Glutamatergic neuron (in vitro differentiated cells): Measurements from ENCODE around the gene NRG3. TPM values are rescaled to one million over a fixed set of nuclear protein-coding genes. Genes with fewer than 3 reads are reported as not detected.

Experiments used
- DNase-seq: peaks from one replicate; pipeline ENCODE4 v3.0.0; 2022
- H3K27ac Mint-ChIP-seq: one replicate; pipeline ENCODE4 v1.8.0; 2020; ENCODE audit warnings: mild to moderate bottlenecking, mixed read lengths, inconsistent platforms; ENCODE audit not compliant: unreplicated experiment
- H3K27me3 Mint-ChIP-seq: one replicate; pipeline ENCODE4 v1.8.0; 2020; ENCODE audit warnings: mild to moderate bottlenecking, moderate library complexity, mixed read lengths, inconsistent platforms; ENCODE audit not compliant: unreplicated experiment
- H3K36me3 Mint-ChIP-seq: one replicate; pipeline ENCODE4 v1.8.0; 2020; ENCODE audit warnings: mild to moderate bottlenecking, mixed read lengths, inconsistent platforms; ENCODE audit not compliant: unreplicated experiment
- H3K4me1 Mint-ChIP-seq: one replicate; pipeline ENCODE4 v1.8.0; 2020; ENCODE audit warnings: mild to moderate bottlenecking, low read depth, mixed read lengths, inconsistent platforms; ENCODE audit not compliant: unreplicated experiment
- H3K4me3 Mint-ChIP-seq: one replicate; pipeline ENCODE4 v1.8.0; 2020; ENCODE audit warnings: mild to moderate bottlenecking, mixed read lengths, inconsistent platforms; ENCODE audit not compliant: unreplicated experiment
- H3K9me3 Mint-ChIP-seq: one replicate; pipeline ENCODE4 v1.8.0; 2020; ENCODE audit warnings: mild to moderate bottlenecking, moderate library complexity, mixed read lengths, inconsistent platforms; ENCODE audit not compliant: unreplicated experiment
- total RNA-seq: library from RNA; stranded (reverse); fragmentation: NEBNext Ultra II Directional; extraction: Animal tissue kit (Norgen Biotek cat#: 25700); gene quantifications from one replicate; pipeline ENCODE4 v1.2.1, GENCODE V29; 2021; ENCODE audit not compliant: unreplicated experiment
- TF ChIP-seq, protein P1 (sequence below): fragments of 200-600 bp; sonication (generic); IDR thresholded peaks from one replicate; pipeline ENCODE4 v1.5.0; 2021; ENCODE audit not compliant: partially characterized antibody, unreplicated experiment

Gene NRG3
- total RNA-seq, 1 donor from 2014 or later = 3.2 TPM

DNA sequence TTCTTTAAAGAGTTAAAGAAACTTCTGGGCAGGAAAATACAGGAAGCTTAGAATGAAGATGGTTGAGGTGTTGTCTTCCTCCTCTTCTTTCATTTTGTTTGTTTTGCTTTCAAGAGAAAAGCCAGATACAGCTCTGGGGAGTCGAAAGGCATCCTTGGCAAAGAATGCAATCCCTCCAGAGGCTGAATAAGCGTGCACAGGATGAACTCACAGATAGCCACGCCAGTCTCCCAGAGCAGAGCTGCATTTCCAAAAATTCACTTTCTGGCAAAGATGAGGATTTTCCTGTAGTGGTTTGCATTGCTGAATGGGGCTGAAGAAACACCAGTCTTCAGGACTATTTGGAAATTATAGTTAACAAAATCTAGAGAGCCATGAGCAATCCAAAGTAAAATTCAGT is 336.4 kb downstream of the NRG3 start:
- TF ChIP-seq, protein P1, sequence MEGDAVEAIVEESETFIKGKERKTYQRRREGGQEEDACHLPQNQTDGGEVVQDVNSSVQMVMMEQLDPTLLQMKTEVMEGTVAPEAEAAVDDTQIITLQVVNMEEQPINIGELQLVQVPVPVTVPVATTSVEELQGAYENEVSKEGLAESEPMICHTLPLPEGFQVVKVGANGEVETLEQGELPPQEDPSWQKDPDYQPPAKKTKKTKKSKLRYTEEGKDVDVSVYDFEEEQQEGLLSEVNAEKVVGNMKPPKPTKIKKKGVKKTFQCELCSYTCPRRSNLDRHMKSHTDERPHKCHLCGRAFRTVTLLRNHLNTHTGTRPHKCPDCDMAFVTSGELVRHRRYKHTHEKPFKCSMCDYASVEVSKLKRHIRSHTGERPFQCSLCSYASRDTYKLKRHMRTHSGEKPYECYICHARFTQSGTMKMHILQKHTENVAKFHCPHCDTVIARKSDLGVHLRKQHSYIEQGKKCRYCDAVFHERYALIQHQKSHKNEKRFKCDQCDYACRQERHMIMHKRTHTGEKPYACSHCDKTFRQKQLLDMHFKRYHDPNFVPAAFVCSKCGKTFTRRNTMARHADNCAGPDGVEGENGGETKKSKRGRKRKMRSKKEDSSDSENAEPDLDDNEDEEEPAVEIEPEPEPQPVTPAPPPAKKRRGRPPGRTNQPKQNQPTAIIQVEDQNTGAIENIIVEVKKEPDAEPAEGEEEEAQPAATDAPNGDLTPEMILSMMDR = no peak
- peaks cover 37% of the 10 kb centered on the region for H3K4me1 Mint-ChIP-seq
- no peak for DNase-seq
- H3K27me3 Mint-ChIP-seq = no peaks in the 10 kb centered on the region
- H3K9me3 Mint-ChIP-seq = peaks cover 4% of the 10 kb centered on the region
- peak overlapping the region; percentile 52 for H3K4me3 Mint-ChIP-seq
- H3K36me3 Mint-ChIP-seq = no peaks in the 10 kb centered on the region
- H3K27ac Mint-ChIP-seq = peak overlapping the region; percentile 36

DNA sequence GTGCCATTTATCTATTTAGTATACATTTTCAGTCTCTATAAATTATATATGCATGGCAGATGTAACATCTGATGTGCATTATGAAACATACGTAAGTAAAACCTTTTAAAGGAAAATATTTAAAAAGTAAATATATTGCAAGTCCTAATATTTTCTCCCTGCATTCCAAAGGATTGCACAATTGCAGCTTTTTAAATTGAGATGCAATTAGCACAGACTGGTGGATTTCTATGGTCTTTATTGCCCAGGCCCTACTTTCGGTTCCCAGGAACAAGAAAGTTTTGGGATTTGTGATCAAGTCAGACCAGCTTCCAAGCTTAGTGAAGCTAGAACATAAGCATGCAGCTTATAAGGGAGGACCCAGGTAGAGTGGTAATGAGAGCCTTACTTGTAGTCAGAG is 337.8 kb downstream of the NRG3 start:
- DNase-seq = no peak
- H3K27ac Mint-ChIP-seq = no peak overlapping the region
- H3K4me1 Mint-ChIP-seq = peaks cover 34% of the 10 kb centered on the region
- no peaks in the 10 kb centered on the region for H3K27me3 Mint-ChIP-seq
- no peaks in the 10 kb centered on the region for H3K36me3 Mint-ChIP-seq
- TF ChIP-seq, protein P1 = no peak
- H3K9me3 Mint-ChIP-seq = peaks cover 4% of the 10 kb centered on the region
- H3K4me3 Mint-ChIP-seq = no peak overlapping the region

DNA sequence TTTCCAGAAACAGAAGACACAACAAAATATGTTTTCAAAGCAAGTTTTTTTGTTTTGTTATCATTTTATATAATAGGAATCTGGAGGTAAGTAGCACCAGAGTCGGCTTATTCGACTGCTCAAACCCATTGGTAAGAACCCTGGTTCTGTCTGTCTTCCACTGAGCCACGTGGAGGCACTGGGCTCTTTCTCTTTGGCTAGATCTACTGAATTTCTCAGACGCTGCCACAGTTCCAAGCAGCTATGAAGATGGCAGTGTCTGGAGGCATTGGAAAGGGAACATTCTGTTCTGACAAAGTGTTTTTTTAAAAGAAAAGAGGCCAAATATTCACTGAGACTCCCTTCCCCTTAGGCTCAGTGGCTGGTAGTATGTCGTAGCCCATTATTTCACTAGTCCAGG is 338.8 kb downstream of the NRG3 start:
- DNase-seq = no peak
- H3K9me3 Mint-ChIP-seq = peaks cover 1% of the 10 kb centered on the region
- TF ChIP-seq, protein P1 = no peak
- no peak overlapping the region for H3K27ac Mint-ChIP-seq
- no peaks in the 10 kb centered on the region for H3K27me3 Mint-ChIP-seq
- no peaks in the 10 kb centered on the region for H3K36me3 Mint-ChIP-seq
- no peak overlapping the region for H3K4me3 Mint-ChIP-seq
- peaks cover 27% of the 10 kb centered on the region for H3K4me1 Mint-ChIP-seq

DNA sequence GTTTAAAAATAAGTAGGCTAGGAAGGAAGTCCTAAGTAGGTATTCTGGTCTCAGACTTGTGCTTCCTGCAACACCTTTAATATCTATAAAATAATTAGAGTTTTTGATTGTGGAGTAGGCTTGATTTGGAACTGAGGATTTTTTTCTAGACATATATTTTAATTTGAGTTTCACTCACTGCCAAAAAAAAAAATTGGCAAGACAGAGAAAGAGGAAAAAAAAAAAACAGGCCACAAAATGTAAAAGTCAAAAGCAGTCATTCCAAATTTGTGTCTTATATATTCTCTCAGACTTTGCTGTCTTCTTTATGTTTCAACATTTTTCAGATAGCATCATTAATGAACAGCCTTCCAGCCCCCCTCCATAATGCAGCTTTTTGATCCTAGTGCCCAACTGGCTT is 346.1 kb downstream of the NRG3 start:
- Mint-ChIP-seq H3K36me3 (no peaks in the 10 kb centered on the region), H3K27ac (no peak overlapping the region), H3K9me3 (no peaks in the 10 kb centered on the region), H3K27me3 (no peaks in the 10 kb centered on the region), H3K4me3 (no peak overlapping the region), H3K4me1 (peaks cover 2% of the 10 kb centered on the region)
- TF ChIP-seq, protein P1 = no peak
- DNase-seq = no peak

DNA sequence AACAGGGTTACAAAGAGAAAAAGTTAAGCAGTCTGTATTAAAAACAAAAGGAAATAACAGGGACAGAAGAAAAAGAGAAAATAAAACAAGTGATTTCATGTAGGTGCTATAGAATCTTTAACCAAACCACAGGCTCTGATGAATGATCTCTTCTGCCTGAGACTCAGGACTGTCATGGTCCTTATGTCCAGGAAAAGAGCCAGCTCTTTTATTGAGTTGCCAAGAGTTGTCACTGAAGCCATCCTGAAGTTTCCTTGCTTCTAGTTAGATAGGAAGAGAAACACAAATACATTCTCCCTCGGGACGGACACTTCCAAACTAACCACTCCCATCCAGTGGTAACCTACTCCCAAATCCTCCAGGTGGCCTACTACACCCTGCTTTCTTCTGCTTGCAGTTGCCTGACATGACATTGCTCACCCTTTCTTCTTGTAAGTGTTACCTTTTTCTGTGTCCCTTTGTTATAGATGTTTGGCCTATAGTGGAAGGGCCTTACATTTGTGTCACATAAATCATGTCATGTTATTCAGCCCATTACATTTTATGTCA is 346.7 kb downstream of the NRG3 start:
- no peaks in the 10 kb centered on the region for H3K9me3 Mint-ChIP-seq
- DNase-seq = no peak
- TF ChIP-seq, protein P1 = no peak
- peaks cover 2% of the 10 kb centered on the region for H3K4me1 Mint-ChIP-seq
- H3K36me3 Mint-ChIP-seq = no peaks in the 10 kb centered on the region
- H3K27ac Mint-ChIP-seq = no peak overlapping the region
- H3K4me3 Mint-ChIP-seq = no peak overlapping the region
- H3K27me3 Mint-ChIP-seq = no peaks in the 10 kb centered on the region
